GM19372 (cell line): ENCODE data around the gene KRT3.

ENCODE experiments used
- ATAC-seq: cut with Tn5 transposase; IDR thresholded peaks from one replicate; pipeline ENCODE4 v1.9.1; 2021; ENCODE audit warnings: mild to moderate bottlenecking, low read depth, moderate library complexity; ENCODE audit not compliant: unreplicated experiment

The KRT3 gene

GRCh38 chr12:52795694-52796428 lies at the start of gene KRT3:
TSS of gene KRT3 (minus strand) at chr12:52796117. CDS start at chr12:52796042, 75 bp downstream.
- no peak for ATAC-seq

DNA sequence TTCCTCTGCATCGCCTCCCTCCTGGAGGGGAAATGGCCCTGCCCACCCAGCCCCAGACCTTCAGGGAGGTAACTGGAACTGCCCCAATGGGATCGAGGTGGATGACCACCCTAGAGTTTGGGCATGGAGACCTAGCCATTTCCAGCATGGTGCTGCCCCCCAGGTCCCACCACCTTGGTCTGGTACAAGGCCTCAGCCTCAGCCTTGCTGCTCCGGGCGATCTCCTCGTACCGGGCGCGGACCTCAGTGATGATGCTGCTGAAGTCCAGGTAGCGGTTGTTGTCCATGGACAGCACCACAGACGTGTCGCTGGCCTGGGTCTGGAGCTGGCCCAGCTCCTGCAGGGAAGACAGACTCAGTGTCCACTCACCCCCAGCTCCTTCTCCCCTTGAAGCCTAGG lies 48.5 kb upstream of the KRT3 start:
- no peak for ATAC-seq

- no peak for ATAC-seq
Observed at GRCh38 chr12:52839436-52840105, 43.7 kb upstream of the KRT3 start.

GRCh38 chr12:52838609-52839435 lies 42.9 kb upstream of the KRT3 start:
- ATAC-seq, result no peak

DNA sequence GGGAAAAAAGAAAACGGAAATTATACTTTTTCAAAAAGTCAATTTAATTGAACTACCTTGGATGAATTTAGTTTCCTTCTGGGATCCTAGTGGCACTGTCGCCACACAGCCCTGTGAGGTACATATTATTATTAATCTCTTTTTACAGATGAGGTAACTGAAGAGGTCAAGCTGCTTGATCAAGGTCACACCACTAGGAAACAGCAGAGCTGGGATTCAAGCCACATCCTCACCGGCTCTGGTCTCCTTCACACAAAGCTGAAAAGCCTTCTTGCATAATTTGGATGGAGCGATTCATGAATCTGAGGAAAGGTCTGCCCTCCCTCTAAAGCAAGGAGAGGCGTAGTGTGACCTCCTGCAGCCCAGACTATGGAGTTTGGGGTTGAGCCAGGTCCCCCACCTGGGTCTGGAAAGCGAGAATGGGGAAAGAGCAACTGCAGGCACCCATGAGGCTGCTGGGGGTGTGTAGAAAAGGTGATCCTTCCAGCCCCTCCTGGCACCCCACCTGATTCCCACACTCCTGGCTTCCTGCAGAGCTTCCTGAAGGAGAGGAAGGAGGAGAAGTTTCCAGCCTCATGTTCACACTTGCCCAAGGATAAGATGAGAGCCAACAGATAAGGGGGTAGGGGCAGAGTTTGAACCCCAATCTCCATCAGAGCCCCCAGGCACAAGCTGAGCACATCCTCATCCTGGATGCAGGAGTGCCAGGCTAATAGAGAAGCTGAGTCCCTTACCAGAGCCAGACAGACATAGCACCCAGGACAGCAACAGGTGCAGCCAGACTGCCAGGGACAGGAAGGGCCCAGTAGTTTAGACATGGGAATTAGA lies 42.1 kb upstream of the KRT3 start:
- no peak for ATAC-seq

DNA sequence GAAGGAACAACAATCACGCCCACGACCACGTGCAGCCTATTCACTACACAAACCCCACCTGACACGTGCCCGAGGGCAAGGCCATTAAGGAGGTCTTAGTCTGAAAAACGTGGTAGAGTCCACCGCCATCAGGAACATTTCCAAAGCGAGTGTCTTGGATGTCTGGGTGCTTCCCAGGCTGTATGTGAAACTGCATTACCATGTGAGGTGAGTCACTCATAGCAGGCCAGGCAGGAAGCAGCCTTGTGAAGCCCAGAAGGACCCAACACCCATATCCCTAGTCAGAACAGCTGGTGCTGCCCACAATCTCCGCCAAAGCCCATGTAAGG lies 41.5 kb upstream of the KRT3 start:
- no peak for ATAC-seq

GRCh38 chr12:52836491-52837412 lies 40.8 kb upstream of the KRT3 start:
- no peak for ATAC-seq

GRCh38 chr12:52836042-52836466 lies 40.1 kb upstream of the KRT3 start:
- no peak for ATAC-seq

DNA sequence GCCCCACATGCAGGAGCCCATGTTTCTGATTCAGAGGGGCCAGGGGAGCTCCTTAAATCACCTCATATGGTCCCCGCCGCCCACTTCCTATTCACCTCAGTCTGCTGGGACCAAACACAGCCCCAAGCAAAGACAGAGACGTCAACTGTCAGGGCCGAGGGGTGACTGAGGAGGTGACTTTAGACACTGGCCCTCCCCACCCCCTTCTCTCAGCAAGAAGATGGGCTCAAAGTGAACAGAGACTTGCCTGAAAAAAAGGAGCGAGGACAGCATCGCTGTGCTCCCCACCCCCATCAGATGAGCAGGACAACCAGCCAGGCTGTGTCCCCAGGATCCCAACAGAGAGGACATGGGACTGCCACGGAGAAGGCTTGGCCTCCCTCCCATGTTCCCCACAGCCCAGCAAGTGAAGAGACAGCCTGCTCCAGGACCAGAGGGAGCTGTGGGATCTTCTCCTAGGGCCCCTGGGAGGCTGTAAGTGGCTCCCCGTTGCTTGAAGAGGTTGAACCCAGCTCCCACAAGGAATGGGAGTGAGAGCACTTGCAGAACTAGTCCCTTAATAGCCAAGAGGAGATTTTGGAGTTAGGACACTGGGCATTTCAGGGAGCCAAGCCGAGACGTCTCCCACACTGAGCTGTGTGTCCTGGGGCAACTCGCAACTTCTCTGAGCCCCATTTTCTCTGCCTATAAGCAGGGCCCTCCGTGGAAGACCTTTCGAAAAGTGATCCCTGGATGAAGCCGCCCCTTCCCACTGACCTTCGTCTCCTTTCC lies 39.5 kb upstream of the KRT3 start:
- ATAC-seq, result no peak

GRCh38 chr12:52834727-52835001 lies 38.7 kb upstream of the KRT3 start:
- no peak for ATAC-seq

- ATAC-seq, result no peak
Observed at GRCh38 chr12:52833922-52834726, 38.2 kb upstream of the KRT3 start, which contains the start of gene KRT79. TSS of gene KRT79 (minus strand) at chr12:52834311. CDS start at chr12:52834260, 51 bp downstream.

GRCh38 chr12:52832985-52833905 lies 37.3 kb upstream of the KRT3 start:
- ATAC-seq, result no peak

DNA sequence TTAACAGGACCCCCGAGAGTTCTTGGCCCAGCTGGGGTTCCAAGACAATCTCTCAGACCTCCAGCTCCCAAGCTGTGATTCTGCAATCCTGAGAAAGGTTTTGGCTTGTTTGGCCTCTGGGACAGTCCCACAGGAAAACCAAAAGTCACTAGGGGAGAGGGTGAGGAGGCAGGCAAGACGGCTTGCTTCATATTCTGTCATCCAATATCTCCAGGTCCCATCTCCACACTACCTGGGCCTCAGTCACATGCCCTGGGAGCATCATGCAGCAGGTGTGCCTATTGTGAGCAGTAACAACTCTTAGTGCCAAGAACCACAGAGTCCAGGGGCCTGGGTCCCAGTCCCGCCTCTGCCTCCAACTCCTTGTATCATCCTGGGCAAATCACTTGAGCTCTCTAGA lies 36.5 kb upstream of the KRT3 start:
- no peak for ATAC-seq

DNA sequence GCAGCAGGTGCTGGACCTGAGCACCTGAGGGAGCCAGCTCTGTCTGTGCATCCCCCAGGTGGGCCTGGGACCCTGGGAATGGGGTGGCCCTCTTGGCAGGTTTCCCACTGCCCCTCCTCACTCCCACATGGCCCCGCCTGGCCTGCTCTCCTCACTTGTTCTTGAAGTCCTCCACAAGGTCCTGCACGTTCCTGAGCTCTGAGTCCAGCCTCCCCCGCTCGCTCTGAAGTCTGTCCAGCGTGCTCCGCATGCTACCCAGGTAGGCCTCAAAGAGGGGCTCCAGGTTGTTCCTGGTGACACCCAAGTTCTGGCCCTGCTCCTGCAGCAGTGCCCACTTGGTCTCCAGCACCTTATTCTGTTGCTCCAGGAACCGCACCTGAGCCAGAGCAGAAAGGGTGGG lies 35.3 kb upstream of the KRT3 start:
- no peak for ATAC-seq

GRCh38 chr12:52829986-52830770 lies 34.3 kb upstream of the KRT3 start:
- no peak for ATAC-seq

DNA sequence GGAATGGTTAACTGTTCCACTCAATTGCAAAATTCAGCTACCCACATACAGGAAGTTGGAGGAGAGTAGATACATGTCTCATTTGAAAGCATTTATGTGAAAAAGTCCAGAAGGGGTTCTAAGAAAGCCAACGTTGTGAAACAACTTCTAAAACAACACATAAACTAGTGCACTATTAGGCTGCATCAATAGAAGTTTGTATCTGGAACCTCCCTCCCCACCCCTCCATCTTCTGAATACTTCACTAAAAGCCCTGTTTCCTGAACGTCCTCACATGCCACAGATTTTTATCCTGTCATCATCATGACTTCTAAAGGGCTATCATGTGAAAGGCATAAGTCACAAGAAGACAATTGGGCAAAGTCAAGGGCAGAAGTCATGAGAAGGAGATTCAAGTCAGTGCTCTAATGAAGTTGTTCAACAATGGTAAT lies 32.7 kb upstream of the KRT3 start:
- ATAC-seq, result no peak
